ENCODE results near the gene ASPN. TPM values are rescaled to one million over a fixed set of nuclear protein-coding genes. Genes with fewer than 3 reads are reported as not detected.

The ASPN gene
- total and polyA plus RNA-seq, 8 donors = 0.51 to 16.5 (median 1.8) TPM

- H3K9me3 ChIP-seq = no peaks in the 10 kb centered on the region
- FAIRE-seq = no peak
These were observed 10.6 kb upstream of the ASPN start for GRCh38 chr9:92492781-92493401.

GRCh38 chr9:92488681-92489550 is 6.6 kb upstream of the ASPN start:
- no peak overlapping the region for H3K27ac ChIP-seq
- no peak overlapping the region for H3K4me3 ChIP-seq
- H3K27me3 ChIP-seq = no peaks in the 10 kb centered on the region
- ATAC-seq (no peak), DNase-seq (no peak), FAIRE-seq (peak; percentile 37)
- WGBS, 2 donors = 82 to 87% methylated on average over 4 of the region's 4 CpGs
- intact Hi-C loops (cut with DNase I) = no loop called here
- no peaks in the 10 kb centered on the region for H3K9me3 ChIP-seq
- TF ChIP-seq CTCF (IDR thresholded peaks at IDR 0.05) = no peak
- no peaks in the 10 kb centered on the region for H3K36me3 ChIP-seq
- H3K4me1 ChIP-seq = no peaks in the 10 kb centered on the region

More at GRCh38 chr9:92492781-92493401, 10.6 kb upstream of the ASPN start:
- no peak overlapping the region for H3K27ac ChIP-seq
- no peaks in the 10 kb centered on the region for H3K36me3 ChIP-seq
- H3K27me3 ChIP-seq = no peaks in the 10 kb centered on the region
- intact Hi-C loops (cut with DNase I) = no loop called here
- DNase-seq (no peak), ATAC-seq (no peak)
- no peak overlapping the region for H3K4me3 ChIP-seq
- no peaks in the 10 kb centered on the region for H3K4me1 ChIP-seq
- TF ChIP-seq CTCF (IDR thresholded peaks at IDR 0.05) = no peak
- 71 to 74% methylated on average over 3 of the region's 3 CpGs for WGBS, 2 donors

GRCh38 chr9:92486371-92486770 is 4.1 kb upstream of the ASPN start:
- Histone ChIP-seq H3K9me3 (no peaks in the 10 kb centered on the region), H3K27me3 (no peaks in the 10 kb centered on the region), H3K27ac (no peak overlapping the region), H3K36me3 (no peaks in the 10 kb centered on the region), H3K4me1 (no peaks in the 10 kb centered on the region), H3K4me3 (no peak overlapping the region)
- DNase-seq (no peak), FAIRE-seq (no peak), ATAC-seq (no peak)
- WGBS, 2 donors = 86 to 94% methylated on average over 3 of the region's 3 CpGs
- intact Hi-C loops (cut with DNase I) = no loop called here
- TF ChIP-seq CTCF (IDR thresholded peaks at IDR 0.05) = no peak

- DNase-seq = no peak
- intact Hi-C loops (cut with DNase I) = no loop called here
- Histone ChIP-seq H3K9me3 (no peaks in the 10 kb centered on the region), H3K27ac (no peak overlapping the region), H3K4me3 (no peak overlapping the region), H3K27me3 (no peaks in the 10 kb centered on the region), H3K36me3 (no peaks in the 10 kb centered on the region), H3K4me1 (peaks cover 0 to 4% (median 0%) of the 10 kb centered on the region in 3 donors)
- TF ChIP-seq CTCF (IDR thresholded peaks at IDR 0.05) = no peak
- no peak for ATAC-seq
- 89 to 92% methylated on average over 3 of the region's 3 CpGs for WGBS, 2 donors
- FAIRE-seq = no peak
These were observed 2.3 kb upstream of the ASPN start for GRCh38 chr9:92484563-92484962.
